Raji (cell line): ENCODE results near the gene ABCC6.
"Not testable (repeated sequence)": the region's sequence is repeated elsewhere in the genome, so short reads cannot be mapped to it uniquely, and the experiment has no call there.

Experiments
- POLR2A ChIP-seq: IDR thresholded peaks from 2 replicates; pipeline ENCODE4 v1.6.1; 2011; ENCODE audit warnings: low read depth, low read length, control low read depth; ENCODE audit not compliant: insufficient read depth

ABCC6 gene

DNA sequence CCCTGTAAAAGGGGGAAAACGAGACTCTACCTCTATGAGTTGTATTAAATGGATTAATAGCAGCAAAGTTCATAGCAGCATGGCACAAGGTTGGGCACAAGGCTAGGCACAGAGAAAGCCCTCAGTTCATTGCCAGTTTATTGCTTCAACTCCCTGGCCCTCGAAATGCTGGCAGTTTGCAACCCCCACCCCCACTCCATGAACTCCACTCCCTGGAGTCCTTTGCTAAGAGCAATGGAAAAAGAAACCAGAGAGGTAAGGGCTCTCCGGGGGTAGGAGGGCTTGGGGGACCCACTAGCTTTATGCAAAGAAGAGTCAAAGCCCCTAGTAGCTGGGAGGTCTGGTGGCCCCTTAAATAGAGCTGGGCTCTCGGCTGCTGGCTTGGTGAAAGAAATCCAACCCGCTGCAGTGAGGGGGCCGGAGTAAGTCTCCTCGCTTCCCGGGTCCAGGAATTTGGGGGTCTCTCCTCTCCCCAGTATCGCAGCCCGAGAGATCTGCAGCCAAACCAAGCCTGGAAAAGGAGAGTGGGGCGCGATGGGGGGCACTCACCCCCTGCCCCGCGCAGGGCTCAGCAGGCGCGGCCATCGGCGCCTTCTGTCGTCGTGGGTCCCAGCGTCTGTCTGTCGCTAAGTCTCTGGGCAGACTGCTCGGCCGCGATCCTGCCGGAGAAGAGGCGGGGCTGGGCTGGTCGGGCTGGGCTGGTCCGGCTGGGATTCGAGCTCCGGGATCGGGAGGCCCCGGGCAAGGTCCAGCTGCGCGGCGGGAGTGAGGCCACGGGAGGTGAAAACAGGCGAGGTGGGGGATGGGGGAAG, at the start of gene ABCC6:
ABCC6 (minus strand) TSS at position 645 of the 812 bp plus-strand sequence; CDS start at position 585, 60 bp downstream.
- TF ChIP-seq POLR2A: not testable (repeated sequence)

DNA sequence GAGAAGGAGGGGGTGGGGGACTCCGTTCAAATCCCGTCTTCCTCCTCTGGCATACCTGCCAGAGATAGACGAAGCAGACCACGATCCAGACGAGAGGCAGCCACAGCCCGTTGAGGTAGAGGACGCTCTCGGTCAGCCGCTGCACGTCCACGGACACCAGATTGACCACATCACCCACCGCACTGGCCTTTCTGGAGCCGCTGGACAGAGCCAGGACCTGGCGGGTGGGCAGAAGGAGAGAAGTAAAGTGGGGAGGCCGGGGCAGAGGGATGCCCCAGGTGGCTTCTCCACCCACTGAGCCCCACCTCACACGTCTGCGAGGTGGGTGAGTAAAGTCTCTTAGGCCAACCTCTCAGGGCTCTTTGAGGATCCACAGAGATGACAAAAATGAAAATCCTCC, 25.3 kb downstream of the ABCC6 start:
- no peak for TF ChIP-seq POLR2A

DNA sequence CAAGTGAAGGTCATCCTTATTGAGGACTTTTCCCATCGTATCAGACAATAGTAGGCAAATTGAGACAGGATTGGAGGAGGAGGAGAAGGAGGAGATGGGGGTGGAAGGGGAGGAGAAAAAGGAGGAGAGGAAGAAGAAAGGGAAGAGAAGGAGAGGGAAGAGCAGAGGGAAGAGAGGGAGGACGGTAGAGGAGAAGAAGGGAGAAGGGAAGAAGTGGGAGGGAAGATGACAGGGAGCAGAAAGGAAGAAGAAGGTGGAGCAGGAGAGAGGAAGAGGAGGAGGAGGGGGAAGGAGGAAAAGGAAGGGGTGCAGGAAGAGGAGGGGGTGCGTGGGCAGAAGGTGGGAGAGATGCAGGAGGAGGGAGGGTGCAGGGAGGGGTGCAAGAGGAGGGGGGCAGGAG, 26.0 kb downstream of the ABCC6 start:
- TF ChIP-seq POLR2A: no peak

DNA sequence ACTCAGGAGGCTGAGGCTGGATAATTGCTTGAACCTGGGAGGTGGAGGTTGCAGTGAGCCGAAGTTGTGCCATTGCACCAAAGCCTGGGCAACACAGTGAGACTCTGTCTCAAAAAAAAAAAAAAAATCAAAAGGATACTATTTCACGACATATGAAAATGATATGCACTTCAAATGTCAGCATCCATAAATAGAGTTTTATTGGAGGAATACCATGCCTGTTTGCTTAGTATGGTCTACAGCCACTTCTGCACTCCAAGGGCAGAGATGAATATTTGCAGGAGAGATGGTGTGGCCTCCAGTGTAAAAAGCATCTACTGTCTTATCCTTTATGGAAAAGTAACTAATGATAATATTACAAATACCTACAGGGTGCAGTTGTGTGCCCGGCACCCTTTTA, 27.2 kb downstream of the ABCC6 start:
- no peak for TF ChIP-seq POLR2A

DNA sequence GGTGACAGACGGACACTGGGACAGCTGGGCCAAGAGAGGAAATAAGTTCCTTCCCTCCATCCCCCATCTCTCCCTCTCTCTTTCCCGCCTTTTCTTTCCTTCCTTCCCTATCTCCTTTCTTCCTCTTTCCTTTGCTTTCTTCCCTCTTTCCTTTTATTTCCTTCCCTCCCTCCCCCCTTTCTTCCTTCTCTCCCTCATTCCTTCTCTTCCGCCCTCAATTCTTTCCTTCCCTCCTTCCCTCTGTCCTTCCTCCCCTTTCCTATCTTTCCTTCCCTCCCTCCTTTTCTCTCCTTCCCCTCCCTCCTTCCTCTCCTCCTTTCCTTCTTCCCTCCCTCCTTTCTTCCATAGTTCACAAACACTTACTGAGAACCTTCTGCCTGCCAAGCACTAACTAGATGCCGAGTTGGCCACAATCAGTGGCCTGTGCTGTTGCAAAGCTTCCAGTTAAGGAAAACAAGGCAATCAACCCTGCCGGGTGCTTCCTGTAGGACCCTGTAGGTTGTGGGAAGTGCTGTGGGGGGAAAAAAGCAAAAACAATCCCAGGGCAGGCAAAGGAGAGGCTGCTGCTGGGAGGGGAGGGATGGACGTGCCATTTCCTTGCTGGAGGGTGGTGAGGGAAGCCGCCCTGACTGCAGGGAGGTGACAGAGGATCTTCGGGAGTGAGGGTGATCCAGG, 31.7 kb downstream of the ABCC6 start:
- no peak for TF ChIP-seq POLR2A

DNA sequence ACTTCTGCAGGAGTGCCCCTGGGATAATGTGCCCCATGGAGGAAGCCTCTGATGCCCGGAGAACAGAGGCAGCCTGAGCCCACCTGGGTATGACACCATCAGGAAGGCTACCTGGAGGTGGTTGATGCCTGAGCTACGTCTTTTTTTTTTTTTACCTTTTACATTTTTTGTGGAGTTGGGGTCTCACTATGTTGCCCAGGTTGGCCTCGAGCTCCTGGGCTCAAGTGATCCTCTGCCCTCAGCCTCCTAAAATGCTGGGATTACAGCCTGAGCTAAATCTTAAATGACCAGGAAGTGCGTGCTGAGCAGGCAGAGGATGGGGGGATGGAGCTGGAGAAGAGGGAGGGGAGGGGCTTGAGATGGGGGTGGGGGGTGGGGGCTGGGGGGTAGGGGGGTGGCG, 32.7 kb downstream of the ABCC6 start:
- no peak for TF ChIP-seq POLR2A

DNA sequence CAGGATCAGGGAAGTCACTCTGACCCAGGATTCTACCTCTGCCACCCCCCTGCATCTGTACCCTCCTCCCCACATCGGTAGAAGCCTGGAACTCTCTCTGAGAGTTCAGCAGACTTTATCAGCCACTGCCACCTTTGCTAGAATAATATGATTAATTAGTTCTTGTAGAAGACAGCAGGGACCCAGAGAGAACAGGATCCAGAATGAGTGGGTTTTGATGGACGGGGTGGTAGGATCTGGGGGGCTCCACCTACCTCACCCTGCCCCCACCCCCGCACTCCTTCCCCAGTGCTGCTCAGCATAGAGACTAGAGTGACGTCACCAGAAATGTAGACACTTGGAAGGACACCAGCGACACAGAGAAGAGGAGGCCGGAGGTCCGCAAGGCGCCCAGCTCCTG, 33.5 kb downstream of the ABCC6 start:
- no peak for TF ChIP-seq POLR2A

DNA sequence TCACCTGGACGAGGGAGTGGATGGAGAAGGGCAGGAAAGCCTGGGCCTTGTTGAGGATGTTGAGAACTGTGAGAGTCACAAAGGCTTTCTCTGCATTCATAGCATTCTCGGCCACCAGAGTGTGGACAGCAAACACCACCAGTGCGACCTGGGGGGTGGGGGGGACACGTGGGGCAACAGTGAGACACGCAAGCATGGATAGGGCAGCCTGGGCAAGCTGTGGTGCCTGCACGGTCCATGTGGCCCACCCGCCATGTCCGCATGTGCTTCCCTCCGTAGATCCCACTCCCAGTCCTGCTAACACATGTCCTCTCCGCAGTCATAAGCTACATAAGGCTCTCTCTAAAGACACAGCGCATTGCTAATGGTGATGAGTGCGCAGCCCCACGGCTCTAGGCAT, 34.5 kb downstream of the ABCC6 start:
- no peak for TF ChIP-seq POLR2A

DNA sequence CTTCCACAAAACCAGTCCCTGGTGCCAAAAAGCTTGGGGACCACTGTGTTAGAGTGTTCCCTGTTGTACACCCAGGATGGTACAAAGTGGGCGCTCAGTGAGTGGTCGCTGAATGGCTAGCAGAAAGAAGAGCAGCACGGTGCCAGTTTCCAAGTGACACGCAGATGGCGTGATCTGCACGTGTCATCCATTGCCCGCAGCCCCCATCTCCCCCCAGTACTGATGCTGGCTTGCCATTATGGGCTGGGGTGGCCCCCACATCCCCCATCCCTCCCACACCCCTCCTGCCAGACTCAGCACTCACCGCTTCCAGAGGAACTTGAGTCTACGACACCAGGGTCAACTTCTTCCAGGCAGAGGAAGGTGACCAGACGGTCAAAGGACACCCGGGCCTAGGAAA, 36.5 kb downstream of the ABCC6 start:
- TF ChIP-seq POLR2A: no peak

DNA sequence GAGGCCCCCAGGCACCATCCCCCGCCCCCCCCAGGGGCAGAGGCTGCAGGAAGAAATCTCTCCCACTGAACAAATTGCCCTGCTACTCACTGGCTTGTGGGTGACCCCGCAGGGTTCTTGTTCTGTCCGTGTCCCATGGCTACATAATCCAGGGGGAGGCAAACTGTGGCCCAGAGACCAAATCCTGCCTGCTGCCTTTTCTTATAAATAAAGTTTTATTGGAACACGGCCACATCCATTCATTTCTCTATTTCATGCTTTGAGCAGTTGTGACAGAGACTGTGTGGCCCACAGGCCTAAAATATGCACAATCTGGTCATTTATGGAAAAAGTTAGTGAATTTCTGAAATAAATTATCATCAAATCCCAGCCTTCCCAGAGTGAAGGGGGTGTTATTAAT, 38.2 kb downstream of the ABCC6 start:
- TF ChIP-seq POLR2A: no peak

DNA sequence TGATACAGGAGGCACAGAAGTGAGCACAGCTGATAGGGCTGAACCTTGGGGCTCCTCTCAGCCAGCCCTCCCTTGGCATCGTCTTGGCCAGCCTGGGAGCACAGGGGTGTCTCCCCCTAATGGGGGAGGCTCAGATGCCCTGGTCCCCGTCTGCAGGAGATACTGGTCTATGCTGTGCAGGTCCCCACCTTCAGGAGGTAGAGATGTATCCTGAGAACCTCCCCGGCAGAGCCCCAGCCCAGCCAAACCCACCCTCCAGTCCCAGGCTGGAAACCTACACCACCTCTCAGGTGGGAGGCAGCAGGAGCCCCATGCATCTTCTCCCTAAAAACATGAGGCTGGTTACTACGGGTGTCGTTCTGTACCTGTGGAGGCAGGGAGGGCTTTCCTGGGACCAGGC, 38.7 kb downstream of the ABCC6 start:
- no peak for TF ChIP-seq POLR2A

DNA sequence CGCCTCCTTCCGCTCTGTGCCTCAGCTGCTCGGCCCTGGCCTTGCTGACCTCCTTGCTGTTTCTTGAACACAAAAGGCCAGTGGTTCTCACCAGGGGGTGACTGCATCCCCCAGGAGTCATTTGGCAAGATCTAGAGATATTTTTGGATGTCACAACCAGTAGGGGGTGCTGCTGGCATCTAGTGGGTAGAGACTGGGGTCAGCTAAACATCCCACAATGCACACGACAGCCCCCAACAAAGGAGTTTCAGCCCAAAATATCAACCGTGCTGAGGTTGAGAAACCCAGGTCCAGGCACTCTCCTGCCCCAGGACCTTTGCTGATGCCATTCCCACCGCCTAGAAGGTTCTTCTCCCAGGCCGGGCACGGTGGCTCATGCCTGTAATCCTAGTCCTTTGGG, 39.7 kb downstream of the ABCC6 start:
- no peak for TF ChIP-seq POLR2A

DNA sequence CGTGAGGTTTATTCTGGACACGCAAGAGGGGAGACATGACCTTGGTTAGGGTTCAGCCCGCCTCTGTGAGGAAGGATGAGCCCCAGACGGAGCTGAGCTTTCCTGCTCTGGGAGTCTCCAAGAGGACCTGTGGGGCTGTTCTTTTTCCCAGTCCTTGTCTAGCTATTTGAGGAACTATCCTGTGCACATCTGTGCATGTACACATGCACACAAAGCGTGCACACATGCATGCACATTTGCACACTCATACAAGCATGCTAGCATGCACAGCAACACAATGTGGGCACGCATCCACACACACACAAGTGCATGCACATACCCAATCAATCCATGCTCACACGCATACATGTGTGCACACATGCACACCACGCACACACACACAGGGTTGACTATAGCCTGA, 40.4 kb downstream of the ABCC6 start:
- no peak for TF ChIP-seq POLR2A

DNA sequence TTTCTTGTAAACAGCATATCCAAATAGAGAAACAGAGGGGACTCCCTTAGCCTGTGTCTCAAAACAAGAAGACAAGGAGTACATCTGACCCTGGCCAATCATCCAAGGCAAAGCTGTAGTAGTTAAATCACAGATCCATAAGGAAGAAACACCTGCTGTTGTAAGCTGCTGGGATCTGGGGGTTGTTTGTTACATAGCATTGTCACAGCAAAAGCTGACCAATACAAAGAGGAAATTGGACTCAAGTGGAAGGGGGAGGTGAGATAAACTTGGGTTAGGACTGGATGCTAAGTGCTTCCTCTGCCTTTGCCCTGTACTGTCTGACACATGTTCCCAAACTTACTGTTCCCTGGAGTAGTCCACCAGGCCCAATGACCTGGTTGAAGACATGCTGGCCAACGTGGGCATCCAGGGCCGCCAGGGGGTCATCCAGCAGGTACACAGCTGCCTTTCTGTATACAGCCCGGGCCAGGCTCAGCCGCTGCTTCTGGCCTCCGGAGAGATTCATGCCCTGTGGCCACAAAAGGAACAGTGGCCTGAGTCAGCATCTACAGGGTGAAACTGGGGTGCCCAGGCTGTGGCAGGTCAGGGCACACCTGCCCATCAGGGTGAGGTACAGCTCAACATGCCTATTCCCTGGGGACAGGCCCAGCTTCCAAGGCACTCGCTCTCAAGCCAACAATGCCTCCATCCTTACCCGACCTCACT, 44.7 kb downstream of the ABCC6 start:
- no peak for TF ChIP-seq POLR2A

DNA sequence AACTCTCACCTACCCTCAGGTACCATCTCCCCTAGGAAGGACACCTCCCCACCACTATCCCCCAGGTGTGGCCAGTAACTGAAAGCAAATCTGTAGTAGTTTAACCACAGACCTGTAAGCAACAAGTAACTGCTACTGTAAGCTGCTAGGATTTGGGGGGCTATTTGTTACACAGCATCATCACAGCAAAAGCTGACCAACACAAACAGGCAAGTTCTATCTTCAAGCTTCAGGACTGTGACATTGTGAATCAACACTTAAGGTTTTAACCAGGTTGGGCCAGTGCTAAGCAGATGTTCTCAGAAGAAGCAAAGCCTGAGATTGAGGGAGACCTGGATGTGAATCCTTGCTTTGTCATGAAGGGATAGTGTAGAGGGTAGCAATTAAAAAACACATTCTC, 47.0 kb downstream of the ABCC6 start:
- no peak for TF ChIP-seq POLR2A

DNA sequence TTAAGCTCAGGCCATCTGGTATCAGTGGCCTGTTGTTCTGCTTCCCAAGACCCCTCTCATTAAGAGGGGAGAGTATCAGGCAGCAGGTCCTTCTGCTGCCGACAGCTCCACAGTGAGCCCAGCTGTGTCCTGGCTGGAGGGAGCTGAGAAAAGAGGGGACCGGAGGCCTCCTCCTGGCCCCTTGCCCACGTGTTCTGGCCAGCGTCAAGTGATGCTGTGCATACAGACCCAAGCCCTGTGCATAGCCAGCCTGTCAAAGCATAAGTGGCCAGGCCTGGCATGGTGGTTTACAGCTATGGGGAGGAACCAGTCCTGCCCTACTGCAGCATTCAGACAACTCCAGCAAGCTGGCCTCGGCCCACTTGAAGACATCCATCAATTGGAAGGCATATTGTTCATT, 48.0 kb downstream of the ABCC6 start:
- TF ChIP-seq POLR2A: no peak
